Measurements from ENCODE around the gene PHOSPHO2. TPM values are rescaled to one million over a fixed set of nuclear protein-coding genes. Genes with fewer than 3 reads are reported as not detected.

The PHOSPHO2 gene
- total and polyA plus RNA-seq, 10 of the 15 experiments (the other 5 are each of a cell fraction or from before 2014, with no cell fraction given) = 2.7 to 7.6 (median 4.2) TPM

DNA sequence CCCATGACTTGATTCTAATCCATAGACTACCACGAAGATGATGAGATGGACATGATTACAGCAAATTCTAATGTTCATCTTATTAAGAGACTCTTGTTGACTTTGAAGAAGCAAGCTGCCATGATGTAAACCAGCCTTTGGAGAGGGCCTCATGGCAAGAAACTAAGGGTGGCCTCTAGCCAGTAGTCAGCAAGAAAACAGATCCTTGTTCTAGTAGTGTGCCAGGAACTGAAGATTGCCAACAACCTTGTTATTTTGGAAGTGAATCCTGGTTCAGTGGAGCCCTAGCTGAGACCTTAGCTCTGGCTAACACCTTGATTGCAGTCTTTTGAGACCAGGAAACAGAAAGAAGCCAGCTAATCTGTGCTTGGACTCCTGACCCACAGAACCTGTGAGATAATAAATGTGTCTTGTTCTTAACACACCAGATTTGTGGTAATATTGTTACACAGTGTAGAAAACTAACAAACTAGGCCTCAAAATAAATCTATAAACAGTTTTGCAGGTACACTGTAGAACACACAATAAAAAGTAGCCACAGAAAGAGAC, 10.0 kb downstream of the PHOSPHO2 start (continued):
- TF ChIP-seq PBX3 (IDR thresholded peaks at IDR 0.05; ENCODE audit: insufficient replicate concordance, low read depth, low read length) (no peak), E4F1 (IDR thresholded peaks at IDR 0.05; ENCODE audit: borderline replicate concordance, partially characterized antibody) (no peak)
- TF ChIP-seq, protein P1, sequence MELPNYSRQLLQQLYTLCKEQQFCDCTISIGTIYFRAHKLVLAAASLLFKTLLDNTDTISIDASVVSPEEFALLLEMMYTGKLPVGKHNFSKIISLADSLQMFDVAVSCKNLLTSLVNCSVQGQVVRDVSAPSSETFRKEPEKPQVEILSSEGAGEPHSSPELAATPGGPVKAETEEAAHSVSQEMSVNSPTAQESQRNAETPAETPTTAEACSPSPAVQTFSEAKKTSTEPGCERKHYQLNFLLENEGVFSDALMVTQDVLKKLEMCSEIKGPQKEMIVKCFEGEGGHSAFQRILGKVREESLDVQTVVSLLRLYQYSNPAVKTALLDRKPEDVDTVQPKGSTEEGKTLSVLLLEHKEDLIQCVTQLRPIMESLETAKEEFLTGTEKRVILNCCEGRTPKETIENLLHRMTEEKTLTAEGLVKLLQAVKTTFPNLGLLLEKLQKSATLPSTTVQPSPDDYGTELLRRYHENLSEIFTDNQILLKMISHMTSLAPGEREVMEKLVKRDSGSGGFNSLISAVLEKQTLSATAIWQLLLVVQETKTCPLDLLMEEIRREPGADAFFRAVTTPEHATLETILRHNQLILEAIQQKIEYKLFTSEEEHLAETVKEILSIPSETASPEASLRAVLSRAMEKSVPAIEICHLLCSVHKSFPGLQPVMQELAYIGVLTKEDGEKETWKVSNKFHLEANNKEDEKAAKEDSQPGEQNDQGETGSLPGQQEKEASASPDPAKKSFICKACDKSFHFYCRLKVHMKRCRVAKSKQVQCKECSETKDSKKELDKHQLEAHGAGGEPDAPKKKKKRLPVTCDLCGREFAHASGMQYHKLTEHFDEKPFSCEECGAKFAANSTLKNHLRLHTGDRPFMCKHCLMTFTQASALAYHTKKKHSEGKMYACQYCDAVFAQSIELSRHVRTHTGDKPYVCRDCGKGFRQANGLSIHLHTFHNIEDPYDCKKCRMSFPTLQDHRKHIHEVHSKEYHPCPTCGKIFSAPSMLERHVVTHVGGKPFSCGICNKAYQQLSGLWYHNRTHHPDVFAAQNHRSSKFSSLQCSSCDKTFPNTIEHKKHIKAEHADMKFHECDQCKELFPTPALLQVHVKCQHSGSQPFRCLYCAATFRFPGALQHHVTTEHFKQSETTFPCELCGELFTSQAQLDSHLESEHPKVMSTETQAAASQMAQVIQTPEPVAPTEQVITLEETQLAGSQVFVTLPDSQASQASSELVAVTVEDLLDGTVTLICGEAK (IDR thresholded peaks at IDR 0.05; ENCODE audit: borderline replicate concordance) = no peak
